IgD-negative memory B cell (primary cell): ENCODE data around the gene EPB41L4B. TPM values are rescaled to one million over a fixed set of nuclear protein-coding genes. Genes with fewer than 3 reads are reported as not detected.
A peak's percentile ranks its signal among the peaks of the same experiment; 100 is the strongest.

Experiments
- H3K27ac Mint-ChIP-seq, 3 donors: one replicate each; pipeline ENCODE4 v1.8.0; 2020 to 2022; ENCODE audit warnings: mild to moderate bottlenecking in 3 of 3, mixed read lengths in 3 of 3, moderate library complexity in 1 of 3
- H3K27me3 Mint-ChIP-seq: one replicate; pipeline ENCODE4 v1.8.0; 2021; ENCODE audit warnings: mixed read lengths
- H3K36me3 Mint-ChIP-seq: one replicate; pipeline ENCODE4 v1.8.0; 2020; ENCODE audit warnings: mild to moderate bottlenecking, mixed read lengths
- H3K4me1 Mint-ChIP-seq, 3 donors: one replicate each; pipeline ENCODE4 v1.8.0; 2020 to 2022; ENCODE audit warnings: mixed read lengths in 3 of 3, mild to moderate bottlenecking in 1 of 3
- H3K4me3 Mint-ChIP-seq, 4 donors: one replicate each; pipeline ENCODE4 v1.8.0; 2020 to 2022; ENCODE audit warnings: mild to moderate bottlenecking in 4 of 4, mixed read lengths in 4 of 4, moderate library complexity in 3 of 4
- H3K9me3 Mint-ChIP-seq, 3 donors: one replicate each; pipeline ENCODE4 v1.8.0; 2020 to 2021; ENCODE audit warnings: mixed read lengths in 3 of 3, mild to moderate bottlenecking in 1 of 3
- polyA plus RNA-seq: library from polyadenylated mRNA; unstranded; fragments of 300-500 nt; fragmentation: Illumina TruSeq; gene quantifications from one replicate; pipeline ENCODE4 v1.2.3, GENCODE V29; 2021

The EPB41L4B gene
- polyA plus RNA-seq, 1 donor from 2014 or later: not detected

DNA sequence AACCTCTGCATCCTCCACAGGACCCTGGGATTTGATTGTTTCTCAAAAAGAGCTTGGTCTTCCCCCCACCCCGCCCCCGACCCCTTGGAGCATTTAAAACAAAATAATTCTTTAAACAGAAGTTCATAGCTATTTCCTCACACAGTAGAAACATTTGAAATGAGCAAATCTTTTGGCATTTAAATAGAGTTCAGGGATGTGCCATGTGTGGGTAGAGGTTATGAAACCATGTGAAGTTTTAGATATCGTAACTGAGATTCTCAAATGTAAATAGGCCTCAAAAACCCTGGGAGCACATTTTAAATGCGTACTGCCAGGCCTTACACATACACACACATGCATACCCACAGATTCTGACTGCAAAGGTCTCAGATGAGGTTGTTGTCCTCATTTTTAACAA is 66.5 kb downstream of the EPB41L4B start:
- H3K36me3 Mint-ChIP-seq: no peaks in the 10 kb centered on the region
- no peak overlapping the region for H3K4me3 Mint-ChIP-seq
- H3K4me1 Mint-ChIP-seq: no peaks in the 10 kb centered on the region
- no peaks in the 10 kb centered on the region for H3K27me3 Mint-ChIP-seq
- no peak overlapping the region for H3K27ac Mint-ChIP-seq
- no peaks in the 10 kb centered on the region for H3K9me3 Mint-ChIP-seq

DNA sequence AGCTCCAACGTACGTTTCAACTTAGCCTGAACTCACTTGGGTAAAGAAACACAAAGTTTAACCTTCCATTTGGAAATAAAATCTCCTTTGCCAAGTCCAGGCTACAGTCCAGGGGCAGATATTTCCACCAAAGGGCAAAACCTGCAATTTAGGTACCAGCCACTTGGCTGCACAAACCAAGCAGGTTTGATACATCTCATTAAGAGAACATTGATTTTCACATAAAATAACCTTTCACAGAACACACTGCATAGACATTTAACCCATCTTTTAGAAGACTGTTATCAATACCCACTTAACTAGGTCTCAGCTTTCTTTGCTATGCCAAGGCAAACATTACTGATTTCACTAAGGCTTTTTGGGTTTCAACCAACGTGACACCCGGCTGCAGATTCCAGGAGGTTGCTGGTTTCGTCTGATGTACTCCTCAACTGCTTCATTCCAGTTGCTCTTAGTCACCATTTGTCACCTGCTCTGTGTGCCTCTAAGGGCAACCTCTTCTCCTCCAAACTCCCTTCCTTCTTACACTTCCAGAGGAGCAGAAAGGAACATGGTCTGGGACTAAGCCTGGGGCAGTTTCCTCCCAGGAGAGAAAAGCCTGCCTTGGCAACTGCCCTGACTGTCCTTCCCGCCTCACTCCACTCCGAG is 67.1 kb downstream of the EPB41L4B start:
- no peaks in the 10 kb centered on the region for H3K9me3 Mint-ChIP-seq
- H3K27ac Mint-ChIP-seq: no peak overlapping the region

DNA sequence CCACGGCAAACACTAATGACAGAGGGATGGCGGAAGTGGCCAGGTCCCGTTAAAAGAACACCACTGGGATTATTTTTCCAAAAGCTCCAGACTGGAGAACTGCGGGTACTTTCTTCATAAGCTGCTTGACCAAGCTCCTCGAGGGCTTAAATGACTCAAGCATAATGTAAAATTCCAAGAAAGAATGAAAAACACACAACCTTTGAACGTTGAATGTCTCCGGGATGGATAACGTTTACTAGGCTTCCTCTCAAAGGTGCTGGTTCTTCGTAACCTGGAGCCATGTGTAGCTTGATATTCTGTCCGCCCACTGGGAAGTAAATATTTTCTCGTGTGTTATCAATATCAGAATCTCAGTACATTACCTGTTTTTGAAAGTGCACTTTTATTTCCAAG is 67.6 kb downstream of the EPB41L4B start:
- no peak overlapping the region for H3K27ac Mint-ChIP-seq
- H3K9me3 Mint-ChIP-seq: no peaks in the 10 kb centered on the region

More for the DNA sequence above, 67.1 kb downstream of the EPB41L4B start:
- no peak overlapping the region for H3K4me3 Mint-ChIP-seq
- no peaks in the 10 kb centered on the region for H3K4me1 Mint-ChIP-seq
- H3K27me3 Mint-ChIP-seq: no peaks in the 10 kb centered on the region
- no peaks in the 10 kb centered on the region for H3K36me3 Mint-ChIP-seq

DNA sequence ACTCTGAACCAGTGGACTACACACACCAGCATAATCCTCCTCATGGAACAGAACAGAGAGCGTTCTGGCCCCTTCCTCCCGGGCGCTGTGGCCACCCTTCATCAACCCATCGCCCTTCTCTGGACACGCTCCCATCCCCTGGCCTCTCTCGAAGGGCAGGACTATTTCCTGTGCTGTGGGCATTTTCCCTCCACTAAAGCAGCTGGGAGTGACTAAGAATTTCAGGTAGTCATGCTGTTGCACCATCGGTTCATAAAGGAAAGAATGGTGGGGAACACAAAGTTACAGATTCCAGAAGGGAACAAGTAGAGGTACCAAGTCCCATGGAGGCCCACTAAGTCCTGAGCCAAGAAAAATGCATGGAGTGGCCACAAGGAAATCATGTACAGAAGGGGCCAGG is 68.6 kb downstream of the EPB41L4B start:
- Mint-ChIP-seq H3K27ac (no peak overlapping the region), H3K4me1 (no peaks in the 10 kb centered on the region), H3K9me3 (no peaks in the 10 kb centered on the region), H3K4me3 (no peak overlapping the region), H3K27me3 (no peaks in the 10 kb centered on the region), H3K36me3 (no peaks in the 10 kb centered on the region)

More for the DNA sequence above, 67.6 kb downstream of the EPB41L4B start:
- H3K4me3 Mint-ChIP-seq: no peak overlapping the region
- no peaks in the 10 kb centered on the region for H3K4me1 Mint-ChIP-seq
- H3K36me3 Mint-ChIP-seq: no peaks in the 10 kb centered on the region
- no peaks in the 10 kb centered on the region for H3K27me3 Mint-ChIP-seq

DNA sequence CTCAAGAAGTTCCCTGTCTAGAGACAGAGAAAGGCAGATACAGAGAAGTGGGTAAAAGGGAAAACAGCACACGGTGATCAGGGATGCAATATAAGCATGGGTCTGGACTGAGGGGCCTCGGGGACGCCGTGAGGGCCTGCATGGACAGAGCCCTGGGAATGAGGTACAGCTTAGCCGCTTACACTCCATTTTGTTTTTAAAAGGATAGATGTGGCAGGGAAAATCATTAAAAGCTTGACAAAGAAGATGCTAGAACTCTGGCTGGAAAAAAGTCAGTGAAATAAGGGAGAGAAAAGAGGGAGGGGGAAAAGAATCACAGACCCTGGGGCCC is 69.1 kb downstream of the EPB41L4B start:
- Mint-ChIP-seq H3K4me3 (no peak overlapping the region), H3K36me3 (no peaks in the 10 kb centered on the region), H3K27ac (no peak overlapping the region), H3K4me1 (no peaks in the 10 kb centered on the region), H3K9me3 (no peaks in the 10 kb centered on the region), H3K27me3 (no peaks in the 10 kb centered on the region)

DNA sequence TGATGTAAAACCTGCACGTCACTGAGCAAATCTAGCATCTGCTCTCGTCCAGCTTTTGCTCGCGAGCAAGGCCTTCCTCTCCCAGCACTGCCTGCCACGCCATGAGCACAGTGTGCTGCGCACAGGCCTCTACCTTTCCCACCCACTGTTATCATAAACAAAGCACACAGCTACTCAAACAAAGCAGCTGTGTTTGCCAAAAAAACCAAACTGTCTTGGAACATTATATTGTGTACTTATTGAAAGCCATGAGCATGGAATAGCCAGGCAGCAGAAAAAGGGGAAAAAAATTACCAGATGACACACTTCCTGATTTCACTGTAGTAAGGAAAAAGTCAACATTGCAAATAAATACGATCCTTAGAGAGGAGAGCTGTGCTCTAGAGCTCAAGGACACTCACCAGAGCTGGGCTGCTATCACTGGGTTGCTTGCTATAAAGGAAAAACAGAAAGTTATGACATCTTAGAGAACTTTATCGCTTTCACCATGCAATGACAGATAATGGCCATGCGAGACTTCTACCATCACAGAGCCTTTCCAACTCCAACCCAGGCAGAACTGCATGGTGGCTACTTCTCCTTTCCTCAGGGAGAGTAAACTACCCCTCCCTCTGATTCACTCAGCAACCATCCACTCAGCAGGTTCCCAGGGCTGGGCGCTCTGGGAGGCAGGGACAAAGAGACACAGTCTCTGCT is 69.6 kb downstream of the EPB41L4B start:
- Mint-ChIP-seq H3K9me3 (no peaks in the 10 kb centered on the region), H3K27me3 (no peaks in the 10 kb centered on the region), H3K27ac (no peak overlapping the region), H3K4me1 (no peaks in the 10 kb centered on the region), H3K36me3 (no peaks in the 10 kb centered on the region), H3K4me3 (no peak overlapping the region)

DNA sequence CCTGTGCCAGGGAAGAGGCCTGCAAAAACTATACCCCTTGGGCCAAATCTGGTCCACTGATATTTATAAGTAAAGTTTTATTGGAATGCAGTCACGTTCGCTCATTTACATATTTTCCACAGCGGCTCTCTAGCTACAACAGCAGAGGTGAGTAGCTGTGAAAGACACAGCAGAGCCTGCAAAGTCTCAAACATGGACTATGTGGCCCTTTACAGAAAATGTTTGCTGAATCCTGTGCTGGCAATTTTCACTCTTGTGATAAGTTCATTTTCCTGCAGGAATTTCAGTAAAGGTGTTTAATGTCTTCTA is 70.1 kb downstream of the EPB41L4B start:
- Mint-ChIP-seq H3K27ac (no peak overlapping the region), H3K36me3 (no peaks in the 10 kb centered on the region), H3K4me3 (no peak overlapping the region), H3K9me3 (no peaks in the 10 kb centered on the region), H3K27me3 (no peaks in the 10 kb centered on the region), H3K4me1 (no peaks in the 10 kb centered on the region)

DNA sequence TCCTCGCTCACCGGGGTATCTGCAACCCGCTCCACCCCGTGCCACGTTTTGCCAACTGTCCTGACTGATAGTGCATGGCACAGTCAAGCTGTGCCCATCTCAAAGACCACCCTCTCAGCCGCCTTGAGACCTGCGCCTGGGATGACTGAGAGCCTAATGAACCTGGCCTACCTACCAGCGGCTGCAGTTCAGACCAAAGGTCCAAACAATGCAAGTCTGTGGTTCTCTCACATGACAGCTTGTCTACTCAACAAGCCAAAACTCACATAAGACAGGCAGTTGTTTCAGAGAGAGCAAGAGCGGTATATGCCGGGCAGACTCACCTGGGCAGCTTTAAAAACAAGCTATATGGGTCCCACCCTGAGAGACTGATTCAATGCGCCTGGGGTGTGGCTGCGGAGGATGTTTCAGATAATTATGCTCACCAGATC is 70.5 kb downstream of the EPB41L4B start:
- Mint-ChIP-seq H3K9me3 (no peaks in the 10 kb centered on the region), H3K27ac (no peak overlapping the region), H3K36me3 (no peaks in the 10 kb centered on the region), H3K4me3 (no peak overlapping the region), H3K27me3 (no peaks in the 10 kb centered on the region), H3K4me1 (no peaks in the 10 kb centered on the region)

DNA sequence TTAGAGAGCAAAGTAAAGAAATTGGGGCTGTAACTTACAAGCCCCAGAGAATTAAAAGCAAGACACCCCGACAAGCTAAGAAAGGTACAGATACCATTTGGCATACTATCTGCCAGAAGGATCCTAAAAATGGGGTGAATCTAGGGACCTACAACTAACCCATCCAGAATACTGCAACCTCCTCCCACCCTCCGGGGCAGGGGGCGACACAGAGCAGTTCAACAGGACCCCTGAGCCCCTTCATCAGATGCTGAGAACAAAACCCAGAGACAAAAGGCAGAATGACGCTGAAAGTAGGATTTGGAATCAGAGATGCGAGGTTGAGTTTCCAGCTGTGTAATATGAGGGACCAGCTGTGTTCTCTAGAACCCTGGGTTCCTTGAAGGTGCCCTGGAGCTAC is 71.2 kb downstream of the EPB41L4B start:
- Mint-ChIP-seq H3K4me3 (no peak overlapping the region), H3K36me3 (no peaks in the 10 kb centered on the region), H3K9me3 (no peaks in the 10 kb centered on the region), H3K27me3 (no peaks in the 10 kb centered on the region), H3K27ac (peak overlapping the region in 1 of 3 donors; percentile 17), H3K4me1 (no peaks in the 10 kb centered on the region)

DNA sequence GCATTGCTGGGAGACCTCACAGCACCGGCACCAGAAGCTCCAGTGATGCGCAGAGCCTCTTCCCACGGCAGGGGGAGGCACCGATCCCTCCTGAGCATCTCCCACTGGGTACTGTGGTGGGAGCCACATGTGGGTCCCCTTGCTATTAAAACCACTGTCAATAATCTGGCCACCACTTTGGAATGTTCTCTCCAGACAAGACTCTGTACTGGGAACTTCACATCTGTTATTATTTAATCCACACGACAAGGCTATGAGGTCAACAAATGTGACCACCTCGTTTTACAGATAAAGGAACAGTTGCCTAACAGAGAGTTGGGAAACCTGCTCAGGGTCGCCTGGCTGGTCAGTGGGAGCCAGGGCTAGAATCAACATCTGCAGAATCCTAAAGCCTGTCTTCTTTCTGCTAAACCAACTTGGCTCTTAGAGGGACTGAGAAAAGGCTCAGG is 72.7 kb downstream of the EPB41L4B start:
- no peaks in the 10 kb centered on the region for H3K9me3 Mint-ChIP-seq
- no peaks in the 10 kb centered on the region for H3K36me3 Mint-ChIP-seq
- no peaks in the 10 kb centered on the region for H3K4me1 Mint-ChIP-seq
- H3K27me3 Mint-ChIP-seq: peaks cover 4% of the 10 kb centered on the region
- no peak overlapping the region for H3K4me3 Mint-ChIP-seq
- H3K27ac Mint-ChIP-seq: no peak overlapping the region

DNA sequence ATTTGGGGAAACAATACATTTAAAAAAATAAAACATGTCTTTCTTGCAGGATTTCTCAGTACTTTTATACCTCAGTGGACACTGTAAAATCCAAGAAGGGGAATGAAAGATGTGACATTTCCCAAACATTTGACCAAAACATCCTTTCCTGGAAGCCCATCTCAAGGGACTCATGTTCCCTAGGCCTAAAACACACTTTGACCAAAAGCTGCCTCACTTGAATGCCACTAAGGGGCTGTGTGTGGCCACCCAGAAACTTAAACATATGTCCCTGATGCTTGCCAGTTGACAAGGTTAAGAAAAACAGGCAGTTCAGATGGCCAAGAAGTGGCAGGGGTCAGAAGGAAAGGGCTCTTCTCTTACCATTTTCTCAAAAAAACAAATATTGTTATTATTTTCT is 73.6 kb downstream of the EPB41L4B start:
- H3K27me3 Mint-ChIP-seq: peaks cover 4% of the 10 kb centered on the region
- no peaks in the 10 kb centered on the region for H3K9me3 Mint-ChIP-seq
- peak overlapping the region in 1 of 3 donors; percentile 39 for H3K27ac Mint-ChIP-seq
- H3K4me1 Mint-ChIP-seq: no peaks in the 10 kb centered on the region
- no peak overlapping the region for H3K4me3 Mint-ChIP-seq
- no peaks in the 10 kb centered on the region for H3K36me3 Mint-ChIP-seq

DNA sequence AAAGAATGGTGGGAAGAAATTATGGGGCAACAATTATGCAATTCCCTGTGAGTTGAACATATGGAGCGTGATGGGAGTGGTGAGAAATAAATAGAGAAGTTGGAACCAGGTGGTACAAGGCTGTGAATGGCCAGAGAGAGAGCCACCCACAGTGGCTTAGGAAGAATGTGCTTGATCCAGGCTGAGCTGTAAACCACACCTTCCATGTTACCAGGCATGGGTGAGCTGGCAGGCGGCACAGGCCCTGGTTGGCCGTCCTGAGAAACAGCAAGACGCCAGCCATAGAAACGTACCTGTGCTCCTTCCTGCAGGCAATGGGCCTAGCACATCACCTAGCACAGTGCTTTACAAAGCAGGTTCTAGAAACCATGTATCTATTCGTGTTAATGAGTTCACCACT is 74.3 kb downstream of the EPB41L4B start:
- Mint-ChIP-seq H3K27me3 (peaks cover 4% of the 10 kb centered on the region), H3K4me3 (no peak overlapping the region), H3K4me1 (no peaks in the 10 kb centered on the region), H3K27ac (peak overlapping the region in 1 of 3 donors; percentile 39), H3K36me3 (no peaks in the 10 kb centered on the region), H3K9me3 (no peaks in the 10 kb centered on the region)

DNA sequence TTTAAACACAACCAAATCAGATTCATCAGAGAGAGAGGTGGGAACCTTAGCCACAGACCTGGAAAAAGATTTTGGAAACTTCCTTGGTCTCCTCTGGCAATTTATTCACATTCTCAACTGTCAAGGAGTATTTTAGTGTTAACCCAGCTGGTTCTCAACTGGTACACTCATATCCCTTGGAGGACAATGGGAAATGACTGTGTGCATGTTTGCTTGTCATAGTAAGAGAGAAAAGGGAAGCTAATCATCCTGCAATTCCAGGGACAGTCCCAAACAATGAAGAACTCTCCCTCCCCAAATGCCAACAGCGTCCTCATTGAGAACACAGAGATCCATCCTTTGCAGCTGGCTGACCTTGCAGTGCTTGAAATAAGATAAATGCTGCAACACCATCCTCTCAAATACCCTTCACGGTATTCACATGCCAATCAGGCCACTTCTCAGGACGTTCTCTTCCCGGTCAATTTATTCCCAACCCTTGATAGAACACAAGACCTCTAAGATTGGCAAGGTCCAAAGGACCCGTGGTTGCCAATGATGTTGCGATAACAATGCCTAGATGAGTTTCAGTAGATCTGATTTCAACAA is 75.5 kb downstream of the EPB41L4B start:
- H3K9me3 Mint-ChIP-seq: no peaks in the 10 kb centered on the region
- peaks cover 4% of the 10 kb centered on the region for H3K27me3 Mint-ChIP-seq
- H3K27ac Mint-ChIP-seq: no peak overlapping the region

DNA sequence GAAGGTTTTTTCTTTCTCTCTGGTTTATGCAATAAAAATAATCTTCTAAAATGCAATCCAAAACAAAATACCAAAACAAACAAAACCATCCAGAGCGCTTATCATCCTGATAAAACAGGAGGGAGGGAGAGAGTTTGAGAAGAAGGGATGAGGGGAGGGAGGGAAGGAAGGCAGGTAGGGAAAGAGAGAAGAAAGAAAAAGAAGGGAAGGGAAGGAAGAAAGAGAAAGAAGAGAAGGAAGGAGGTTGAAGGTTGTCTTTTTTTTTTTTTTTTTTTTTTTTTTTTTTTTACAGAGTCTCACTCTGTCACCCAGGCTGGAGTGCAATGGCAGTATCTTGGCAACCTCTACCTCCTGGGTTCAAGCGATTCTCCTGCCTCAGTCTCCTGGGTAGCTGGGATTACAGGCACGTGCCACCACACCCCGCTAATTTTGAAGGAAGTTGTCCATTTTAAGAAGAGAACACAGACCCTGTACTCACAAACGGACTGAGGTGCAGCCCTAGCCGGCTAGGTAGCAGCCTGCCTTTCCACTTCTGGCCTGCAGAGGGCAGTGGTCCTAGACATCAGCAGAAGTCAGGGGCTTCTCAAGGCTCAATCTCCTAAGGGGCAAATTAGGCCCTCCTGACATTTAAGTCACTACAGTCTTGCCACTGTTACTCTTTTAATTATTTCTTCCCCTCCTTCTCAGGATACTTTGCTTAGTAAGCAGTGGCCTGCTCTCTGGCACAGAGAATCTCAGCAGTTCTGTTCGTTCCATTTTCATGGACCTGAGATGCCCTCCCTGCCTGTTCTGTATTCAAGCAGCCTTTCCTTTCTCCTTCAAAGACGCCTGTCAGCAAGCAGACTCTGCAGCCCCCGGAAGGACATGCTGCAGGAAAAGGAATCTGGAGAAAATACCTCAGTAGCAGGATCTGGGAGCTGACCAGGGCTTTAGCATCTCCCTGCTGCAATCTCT is 76.4 kb downstream of the EPB41L4B start:
- H3K36me3 Mint-ChIP-seq: no peaks in the 10 kb centered on the region
- H3K27ac Mint-ChIP-seq: no peak overlapping the region
- H3K27me3 Mint-ChIP-seq: peaks cover 6% of the 10 kb centered on the region
- H3K4me3 Mint-ChIP-seq: peak overlapping the region in 1 of 4 donors; percentile 9
- no peaks in the 10 kb centered on the region for H3K4me1 Mint-ChIP-seq
- peaks cover 0 to under 1% (median 0%) of the 10 kb centered on the region in 3 donors for H3K9me3 Mint-ChIP-seq

More for the DNA sequence above, 75.5 kb downstream of the EPB41L4B start:
- no peak overlapping the region for H3K4me3 Mint-ChIP-seq
- H3K36me3 Mint-ChIP-seq: no peaks in the 10 kb centered on the region
- no peaks in the 10 kb centered on the region for H3K4me1 Mint-ChIP-seq

DNA sequence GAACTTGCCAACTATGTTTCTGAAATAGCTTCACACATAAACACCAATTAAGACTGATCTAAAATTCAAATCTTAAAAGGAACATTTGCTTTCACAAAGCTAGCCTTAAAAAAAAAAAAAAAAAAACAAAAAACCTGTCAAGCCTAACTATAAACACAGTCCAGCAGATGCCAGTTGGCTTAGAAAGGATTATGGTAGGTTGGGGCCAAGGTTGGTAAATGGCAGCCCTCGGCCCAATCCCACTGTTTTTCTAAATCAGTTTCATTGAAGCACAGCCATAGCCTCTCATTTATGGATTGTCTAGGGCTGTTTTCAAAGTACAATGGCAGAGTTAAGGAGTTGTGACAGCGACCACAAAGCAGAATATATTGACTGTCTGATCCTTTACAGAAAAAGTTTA is 78.1 kb downstream of the EPB41L4B start:
- no peaks in the 10 kb centered on the region for H3K36me3 Mint-ChIP-seq
- H3K27ac Mint-ChIP-seq: no peak overlapping the region
- no peaks in the 10 kb centered on the region for H3K4me1 Mint-ChIP-seq

More for the DNA sequence above, 78.1 kb downstream of the EPB41L4B start:
- H3K4me3 Mint-ChIP-seq: no peak overlapping the region
- H3K27me3 Mint-ChIP-seq: peaks cover 9% of the 10 kb centered on the region
- peaks cover 0 to 5% (median 0%) of the 10 kb centered on the region in 3 donors for H3K9me3 Mint-ChIP-seq
